ENCODE data around the gene HIP1. TPM values are rescaled to one million over a fixed set of nuclear protein-coding genes. Genes with fewer than 3 reads are reported as not detected.
"Not testable (repeated sequence)": the region's sequence is repeated elsewhere in the genome, so short reads cannot be mapped to it uniquely, and the experiment has no call there.

HIP1 gene
- total RNA-seq, 1 donor from 2014 or later: 19.3 TPM

- no peak for DNase-seq (ENCODE audit: low spot score)
Measured at GRCh38 chr7:75716992-75717626, 21.6 kb downstream of the HIP1 start.

GRCh38 chr7:75715864-75716263 lies 22.9 kb downstream of the HIP1 start:
- no peak for DNase-seq (ENCODE audit: low spot score)

- no peak for DNase-seq (ENCODE audit: low spot score)
Measured at GRCh38 chr7:75712517-75713361, 26.0 kb downstream of the HIP1 start.

GRCh38 chr7:75711656-75712514 lies 26.9 kb downstream of the HIP1 start:
- no peak for DNase-seq (ENCODE audit: low spot score)

- DNase-seq (ENCODE audit: low spot score): no peak
Measured at GRCh38 chr7:75711076-75711475, 27.7 kb downstream of the HIP1 start.

GRCh38 chr7:75704928-75705327 lies 33.8 kb downstream of the HIP1 start:
- DNase-seq (ENCODE audit: low spot score): no peak

- DNase-seq (ENCODE audit: low spot score): no peak
Measured at GRCh38 chr7:75702515-75702914, 36.2 kb downstream of the HIP1 start.

- DNase-seq (ENCODE audit: low spot score): no peak
Measured at GRCh38 chr7:75699993-75700392, 38.7 kb downstream of the HIP1 start.

- no peak for DNase-seq (ENCODE audit: low spot score)
Measured at GRCh38 chr7:75698358-75698757, 40.4 kb downstream of the HIP1 start.

- no peak for DNase-seq (ENCODE audit: low spot score)
Measured at GRCh38 chr7:75696263-75697037, 42.3 kb downstream of the HIP1 start.

GRCh38 chr7:75694638-75695399 lies 43.9 kb downstream of the HIP1 start:
- DNase-seq (ENCODE audit: low spot score): no peak

- DNase-seq (ENCODE audit: low spot score): not testable (repeated sequence)
Measured at GRCh38 chr7:75693668-75694067, 45.1 kb downstream of the HIP1 start.

GRCh38 chr7:75691793-75692543 lies 46.8 kb downstream of the HIP1 start:
- no peak for DNase-seq (ENCODE audit: low spot score)

- no peak for DNase-seq (ENCODE audit: low spot score)
Measured at GRCh38 chr7:75690121-75690523, 48.6 kb downstream of the HIP1 start.

- no peak for DNase-seq (ENCODE audit: low spot score)
Measured at GRCh38 chr7:75689246-75690099, 49.3 kb downstream of the HIP1 start.

GRCh38 chr7:75688200-75689136 lies 50.3 kb downstream of the HIP1 start:
- no peak for DNase-seq (ENCODE audit: low spot score)

- no peak for DNase-seq (ENCODE audit: low spot score)
Measured at GRCh38 chr7:75687246-75688088, 51.3 kb downstream of the HIP1 start.
